HG02571 (cell line): ENCODE measurements around the gene LRRC53.

Experiments
- ATAC-seq: cut with Tn5 transposase; IDR thresholded peaks from one replicate; pipeline ENCODE4 v1.9.1; 2021; ENCODE audit warnings: mild to moderate bottlenecking, moderate library complexity; ENCODE audit not compliant: unreplicated experiment

Gene LRRC53

DNA sequence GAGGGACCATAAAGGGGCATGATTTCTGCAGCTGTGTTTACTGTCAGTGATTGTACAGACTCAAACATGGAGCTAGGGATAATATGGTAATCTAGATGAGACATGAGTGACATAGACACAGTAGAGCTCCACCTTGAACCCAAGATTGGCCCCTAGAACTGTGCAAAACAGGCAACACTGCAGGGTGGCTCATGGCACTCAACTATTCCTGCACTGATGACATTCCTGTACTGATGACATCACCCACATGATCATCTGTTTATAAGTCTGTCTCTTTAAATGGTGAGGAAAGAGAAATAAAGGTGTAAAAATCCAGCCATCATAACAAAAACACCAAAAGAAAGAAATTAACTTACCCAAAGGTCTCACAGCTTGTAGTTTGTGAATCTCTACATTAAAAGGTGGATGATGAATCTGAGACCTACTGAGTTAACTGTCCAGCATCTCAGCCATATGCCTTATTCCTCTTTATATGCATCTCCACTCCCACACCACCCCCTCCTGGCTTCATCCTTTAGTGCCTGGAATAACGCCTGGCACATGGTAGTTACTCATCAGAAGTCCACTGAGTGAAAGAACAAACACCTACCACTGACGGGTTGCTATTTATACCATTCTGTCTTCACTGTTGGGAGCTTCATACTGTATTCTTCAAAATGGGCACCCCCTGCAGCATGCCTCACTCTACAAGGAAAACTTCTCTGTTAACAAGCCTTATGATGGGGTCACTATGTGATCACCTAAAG, at the start of gene LRRC53:
LRRC53 (minus strand) TSS at position 442 of the 746 bp plus-strand sequence. CDS start 29,262 bp downstream, outside the sequence.
- no peak for ATAC-seq

GRCh38 chr1:74549932-74550331, 37.5 kb upstream of the LRRC53 start:
- ATAC-seq: no peak

- no peak for ATAC-seq
Observed at GRCh38 chr1:74548961-74549750, 36.7 kb upstream of the LRRC53 start.

- ATAC-seq: no peak
Observed at GRCh38 chr1:74545821-74546220, 33.4 kb upstream of the LRRC53 start.

- no peak for ATAC-seq
Observed at GRCh38 chr1:74534241-74534640, 21.8 kb upstream of the LRRC53 start.

DNA sequence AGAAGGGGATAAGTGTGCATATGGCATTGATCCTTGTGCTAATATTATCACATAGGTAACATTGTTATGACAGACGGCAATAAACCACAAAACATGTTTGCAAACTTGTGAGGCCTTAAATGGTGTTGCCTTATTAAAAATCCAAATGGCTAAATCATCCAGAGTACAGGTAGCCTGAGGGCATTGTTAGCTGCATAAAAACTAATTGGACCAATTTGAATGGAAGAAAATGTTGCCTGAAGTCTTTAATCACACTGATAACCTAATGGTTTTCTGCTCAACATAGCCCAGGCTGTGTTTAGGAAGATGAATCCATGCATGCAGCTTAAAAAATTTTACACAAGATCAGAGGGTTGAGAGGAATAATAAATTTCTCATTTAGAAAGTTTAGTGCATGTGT, 19.4 kb upstream of the LRRC53 start:
- ATAC-seq: no peak

- ATAC-seq: no peak
Observed at GRCh38 chr1:74530892-74531291, 18.5 kb upstream of the LRRC53 start.

- no peak for ATAC-seq
Observed at GRCh38 chr1:74528123-74528522, 15.7 kb upstream of the LRRC53 start.

- ATAC-seq: no peak
Observed at GRCh38 chr1:74526708-74527107, 14.3 kb upstream of the LRRC53 start.

DNA sequence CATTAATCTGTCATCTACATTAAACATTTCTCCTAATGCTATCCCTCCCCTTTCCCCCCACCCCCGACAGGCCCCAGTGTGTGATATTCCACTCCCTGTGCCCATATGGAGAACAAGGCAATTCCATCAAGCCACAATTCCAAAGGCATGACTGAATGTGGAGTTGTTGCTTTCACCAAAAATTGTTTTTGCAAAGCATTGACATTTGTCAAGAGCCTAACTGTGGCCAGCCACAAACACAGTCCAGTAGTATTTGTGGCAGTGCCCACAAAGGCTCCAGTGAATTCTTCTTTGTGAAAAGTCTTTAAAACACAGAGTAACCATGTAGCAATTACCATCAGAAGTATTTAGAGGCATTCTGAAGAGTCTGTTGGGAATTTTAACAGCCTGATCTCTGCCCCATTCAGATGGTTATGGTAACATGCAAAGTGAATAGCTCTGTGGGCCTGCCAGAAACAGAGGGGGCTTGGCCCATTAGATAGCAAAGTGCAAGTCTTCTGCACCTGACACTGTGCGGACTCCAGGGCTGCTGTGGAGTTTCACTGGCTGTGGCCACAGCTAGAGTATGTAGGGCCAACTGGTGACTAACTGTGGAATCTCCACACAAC, 11.6 kb upstream of the LRRC53 start:
- no peak for ATAC-seq

GRCh38 chr1:74522148-74522547, 9.7 kb upstream of the LRRC53 start:
- ATAC-seq: no peak

DNA sequence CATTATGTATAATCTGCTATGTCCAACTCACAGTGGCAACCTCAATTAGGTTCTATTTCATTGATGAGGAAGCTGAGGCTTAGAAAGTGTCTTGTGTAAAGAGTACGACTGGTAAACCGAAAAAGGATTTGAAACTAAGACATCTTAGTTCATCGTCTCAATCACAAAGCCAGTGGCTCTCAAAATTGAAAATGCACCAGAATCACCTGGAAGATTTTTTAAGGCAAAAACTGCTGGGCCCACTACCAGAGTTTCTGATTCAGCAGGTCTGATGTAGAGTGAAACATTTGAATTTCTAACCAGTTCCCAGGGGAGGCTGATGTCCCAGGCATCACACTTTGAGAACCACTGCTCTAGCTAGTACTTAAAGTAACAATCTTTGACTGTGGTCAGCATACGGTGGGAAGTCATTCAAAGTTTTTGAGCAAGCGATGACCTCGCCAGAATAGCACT, 5.2 kb upstream of the LRRC53 start:
- peak; percentile 71 for ATAC-seq

GRCh38 chr1:74513411-74514300, 1.2 kb upstream of the LRRC53 start:
- ATAC-seq: no peak

- ATAC-seq: no peak
Observed at GRCh38 chr1:74508449-74508848, 4.0 kb downstream of the LRRC53 start.

- no peak for ATAC-seq
Observed at GRCh38 chr1:74505928-74506710, 6.3 kb downstream of the LRRC53 start.

- ATAC-seq: no peak
Observed at GRCh38 chr1:74504933-74505512, 7.4 kb downstream of the LRRC53 start.

DNA sequence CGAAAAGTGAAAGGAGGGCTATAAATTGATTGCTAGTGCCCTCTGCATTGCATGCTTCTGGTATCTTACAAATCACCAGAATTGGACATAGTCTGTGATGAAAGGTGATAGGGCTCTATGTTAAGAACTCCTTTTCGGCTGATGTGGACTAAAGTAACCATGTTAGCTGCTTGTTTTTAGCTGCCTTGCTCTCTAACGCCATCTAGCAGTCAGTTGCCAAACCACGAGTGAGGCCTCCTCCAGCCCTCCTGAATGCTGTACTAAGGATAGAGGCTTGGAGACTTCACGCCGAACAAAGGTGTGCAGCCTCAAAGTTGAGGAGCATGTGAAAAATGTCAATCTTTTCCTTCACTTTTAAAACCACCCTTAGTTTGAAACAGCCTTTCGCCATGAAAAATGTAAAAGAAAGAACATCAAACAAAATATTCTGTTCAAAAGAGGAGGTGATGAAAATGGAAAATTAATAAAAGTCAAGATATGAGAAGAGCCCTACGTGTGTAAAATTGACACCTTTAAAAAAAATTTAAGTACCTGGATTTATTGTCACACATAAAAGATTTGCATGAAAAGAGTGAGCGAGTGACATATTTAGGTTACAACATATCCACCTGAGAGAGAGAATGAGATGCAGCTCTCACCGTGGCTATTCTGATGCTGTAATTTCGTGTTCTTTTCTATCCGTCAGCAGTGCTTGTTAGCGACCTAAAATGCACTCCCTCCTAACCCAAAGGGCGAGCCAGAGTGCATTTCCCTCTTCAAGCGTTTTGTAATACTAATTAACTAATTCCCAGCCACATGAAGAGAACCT, 8.1 kb downstream of the LRRC53 start:
- no peak for ATAC-seq

- no peak for ATAC-seq
Observed at GRCh38 chr1:74502858-74503257, 9.6 kb downstream of the LRRC53 start.

DNA sequence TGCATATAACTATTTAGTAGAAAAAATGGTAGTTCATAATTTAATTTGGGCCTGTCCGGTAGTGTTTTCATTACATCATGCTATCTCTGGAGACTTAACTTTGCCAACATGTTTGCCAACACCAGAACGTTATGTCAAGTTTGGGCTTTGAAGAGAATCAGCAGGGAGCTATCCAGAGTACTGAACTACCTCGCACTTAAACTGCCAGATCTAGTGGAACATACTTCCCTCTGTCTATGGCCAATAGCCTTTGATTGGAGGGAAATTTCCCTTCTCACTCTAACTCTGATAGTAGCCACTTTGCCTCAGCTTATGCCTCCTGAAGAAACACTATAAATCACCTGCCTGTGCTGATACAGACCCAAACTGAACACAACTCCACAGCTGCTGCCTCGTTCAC, 10.0 kb downstream of the LRRC53 start:
- ATAC-seq: no peak
